ENCODE data around the gene PCSK6.

- TF ChIP-seq POLR2A (IDR thresholded peaks at IDR 0.05; ENCODE audit: low read length) (no peak), GATA1 (IDR thresholded peaks at IDR 0.05; ENCODE audit: low read depth, low read length) (no peak)
Observed at GRCh38 chr15:101390060-101390459, 99.4 kb downstream of the PCSK6 start.

All from erythroblast (primary cell).